GM12873 (cell line): ENCODE data around the gene CLIC5.

Experiments
- CTCF ChIP-seq: IDR thresholded peaks from 2 replicates; pipeline ENCODE4 v1.5.1; 2012; ENCODE audit warnings: low read depth, mild to moderate bottlenecking, moderate library complexity, low read length, control low read depth; ENCODE audit not compliant: insufficient read depth; ENCODE audit errors: missing control alignments

CLIC5 gene

GRCh38 chr6:45981046-45981445, 34.6 kb downstream of the CLIC5 start:
- no peak for TF ChIP-seq CTCF

- no peak for TF ChIP-seq CTCF
These were observed 36.3 kb downstream of the CLIC5 start for GRCh38 chr6:45979311-45979710.

- no peak for TF ChIP-seq CTCF
These were observed 41.1 kb downstream of the CLIC5 start for GRCh38 chr6:45974596-45974995.

GRCh38 chr6:45972795-45973503, 42.7 kb downstream of the CLIC5 start:
- no peak for TF ChIP-seq CTCF

- no peak for TF ChIP-seq CTCF
These were observed 44.4 kb downstream of the CLIC5 start for GRCh38 chr6:45971287-45971686.

GRCh38 chr6:45970326-45970725, 45.3 kb downstream of the CLIC5 start:
- TF ChIP-seq CTCF: no peak

- TF ChIP-seq CTCF: no peak
These were observed 45.8 kb downstream of the CLIC5 start for GRCh38 chr6:45969883-45970282.

- TF ChIP-seq CTCF: no peak
These were observed 46.6 kb downstream of the CLIC5 start for GRCh38 chr6:45969026-45969425.
